GM19099 (cell line): ENCODE measurements around the gene ESAM.
A peak's percentile ranks its signal among the peaks of the same experiment; 100 is the strongest.

Source experiments
- POLR2A ChIP-seq: IDR thresholded peaks from 3 replicates; pipeline ENCODE4 v1.6.1; 2011; ENCODE audit warnings: low read depth; ENCODE audit not compliant: insufficient read length; ENCODE audit errors: extremely low read depth

Gene ESAM

DNA sequence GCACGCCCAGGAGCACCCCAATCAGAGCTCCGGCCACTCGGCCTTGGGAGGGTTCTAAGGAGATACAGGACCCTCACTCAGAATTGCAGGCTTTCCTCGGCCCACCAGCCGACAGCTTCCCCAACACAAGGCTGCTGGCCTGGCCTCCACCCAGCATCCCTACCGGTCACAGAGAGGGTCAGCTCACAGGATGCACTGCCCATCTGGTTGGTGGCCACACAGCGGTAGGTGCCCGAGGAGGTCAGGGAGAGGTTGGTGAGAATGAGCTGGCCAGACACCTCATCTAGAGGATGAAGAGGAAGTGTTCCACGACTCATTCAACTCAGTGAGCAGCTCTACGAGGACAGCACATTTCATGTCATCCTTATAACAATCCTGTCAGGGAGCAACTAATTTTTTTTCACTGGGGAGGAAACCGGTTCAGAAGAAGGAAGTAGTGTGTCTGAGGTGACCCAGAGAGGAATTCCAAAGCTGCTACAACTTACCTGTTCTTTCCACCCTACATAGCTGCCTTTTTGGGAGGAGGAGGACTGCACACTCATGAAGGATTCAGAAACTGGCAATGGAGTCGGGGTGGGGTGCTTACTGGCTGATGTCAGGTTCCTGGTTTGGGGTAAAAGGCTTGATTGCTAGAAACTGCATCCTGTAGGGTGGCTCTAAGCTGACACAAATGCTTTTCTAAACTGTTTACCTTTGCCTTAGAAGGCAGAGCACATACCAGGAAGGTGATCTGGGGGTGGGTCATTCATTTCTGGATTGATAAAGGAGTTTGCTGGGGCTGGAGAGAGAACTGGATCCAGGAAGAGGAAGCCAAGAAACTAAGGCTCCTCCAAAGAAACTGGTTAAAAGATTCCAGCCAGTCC, 13.4 kb downstream of the ESAM start:
- TF ChIP-seq POLR2A = no peak

DNA sequence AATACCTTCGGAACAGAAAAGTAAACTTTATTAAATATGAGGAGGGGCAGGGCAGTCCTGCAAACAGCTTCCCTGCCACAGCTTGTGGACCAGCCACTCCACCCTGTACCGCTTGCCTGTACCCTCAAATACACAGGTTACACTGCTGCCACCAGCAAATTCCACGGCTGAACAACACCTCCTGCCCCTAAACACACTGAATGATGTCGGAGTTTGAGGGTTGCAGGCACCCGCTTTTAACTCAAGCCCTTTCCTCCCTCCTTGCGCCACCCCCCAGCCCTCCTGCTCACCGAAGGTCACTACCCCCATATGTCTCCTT, 14.0 kb downstream of the ESAM start:
- no peak for TF ChIP-seq POLR2A

DNA sequence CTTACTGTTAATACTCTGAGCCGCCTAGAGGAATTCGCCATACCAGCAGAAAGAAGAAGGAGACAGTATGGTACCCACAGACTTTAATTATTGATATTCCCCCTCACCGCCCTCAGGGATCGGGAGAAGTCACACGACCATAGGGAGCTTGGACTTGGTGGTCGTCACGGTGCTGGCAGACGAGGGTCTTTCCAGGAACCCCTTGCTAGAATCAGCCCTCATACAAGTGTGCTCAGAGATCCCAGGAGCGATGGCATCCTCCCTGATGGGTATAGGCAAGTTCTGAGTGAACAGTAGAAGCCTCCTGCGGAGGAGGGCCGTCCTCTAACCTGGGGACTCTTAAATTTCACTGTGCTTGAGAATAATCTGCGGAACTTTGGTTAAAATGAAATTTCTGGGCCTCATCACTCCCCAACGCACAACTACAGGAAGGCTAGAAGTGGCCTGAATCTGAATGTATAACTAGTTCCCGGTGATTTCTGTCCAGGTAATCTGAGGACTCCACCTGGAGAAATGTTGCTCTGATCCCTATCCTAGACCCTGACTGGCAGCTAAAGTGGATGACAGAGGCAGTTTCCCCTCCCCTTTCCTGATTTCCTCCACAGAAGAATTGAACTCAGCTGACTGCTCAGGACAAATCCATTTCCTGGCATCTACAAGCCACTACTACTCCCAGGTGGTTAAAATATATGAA, 14.5 kb downstream of the ESAM start:
- TF ChIP-seq POLR2A = no peak

DNA sequence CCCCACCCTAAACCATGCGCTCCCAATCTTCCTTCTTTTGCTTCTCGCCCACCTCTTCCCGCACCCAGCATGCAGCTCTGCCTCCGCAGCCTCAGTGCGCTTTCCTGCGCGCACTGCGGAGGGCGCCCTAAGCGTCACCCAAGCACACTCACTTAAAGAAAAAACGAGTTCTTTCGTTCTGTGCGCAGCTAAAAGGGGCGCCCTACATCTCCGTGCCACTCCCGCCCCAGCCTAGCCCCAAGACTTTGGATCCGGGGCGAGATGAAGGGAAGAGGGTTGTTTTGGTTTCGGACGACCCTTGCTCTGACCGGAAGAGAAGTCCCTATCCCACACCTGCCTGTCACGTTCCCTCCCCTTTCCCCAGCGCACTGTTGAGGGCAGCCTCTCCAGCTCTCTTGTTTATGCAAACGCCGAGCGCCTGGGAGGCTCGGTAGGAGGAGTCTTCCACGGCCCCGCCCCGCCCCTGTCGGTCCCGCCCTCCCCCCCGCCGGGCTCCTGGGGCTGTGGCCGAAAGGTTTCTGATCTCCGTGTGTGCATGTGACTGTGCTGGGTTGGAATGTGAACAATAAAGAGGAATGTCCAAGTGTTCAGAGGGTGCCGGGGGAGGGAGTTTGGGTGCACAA, 15.4 kb downstream of the ESAM start:
- TF ChIP-seq POLR2A = peak; percentile 64

DNA sequence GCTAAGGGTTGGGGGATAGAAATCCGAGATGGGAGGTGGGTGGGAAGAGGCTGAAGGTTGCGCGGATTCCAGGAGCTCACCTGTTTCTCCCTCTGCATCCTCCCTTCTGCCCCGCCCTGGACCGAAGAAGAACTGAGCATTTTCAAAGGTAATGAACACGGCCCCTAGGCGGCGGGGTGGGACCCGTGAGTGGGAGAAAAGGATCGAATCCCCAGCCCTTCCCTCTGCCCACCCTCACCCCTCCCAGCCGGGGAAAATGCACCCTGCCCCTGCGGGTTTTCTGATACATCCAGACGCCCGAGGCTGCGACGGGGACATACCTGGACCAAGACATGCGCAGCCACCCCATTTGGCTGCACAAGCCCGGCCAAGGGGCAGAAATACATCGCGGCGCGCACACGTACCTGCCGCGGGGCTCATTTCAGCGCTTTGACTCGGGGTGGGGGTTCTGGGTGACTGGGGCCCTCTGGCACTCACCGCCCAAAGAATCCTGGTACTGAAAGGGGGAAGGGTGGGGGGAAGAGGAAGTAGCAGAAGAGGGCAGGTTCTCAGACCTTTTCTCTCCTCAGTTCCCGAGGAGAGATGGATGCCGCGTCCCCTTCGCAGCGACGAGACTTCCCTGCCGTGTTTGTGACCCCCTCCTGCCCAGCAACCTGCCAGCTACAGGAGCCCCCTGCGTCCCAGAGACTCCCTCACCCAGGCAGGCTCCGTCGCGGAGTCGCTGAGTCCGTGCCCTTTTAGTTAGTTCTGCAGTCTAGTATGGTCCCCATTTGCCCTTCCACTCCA, 16.1 kb downstream of the ESAM start:
- peak; percentile 37 for TF ChIP-seq POLR2A

DNA sequence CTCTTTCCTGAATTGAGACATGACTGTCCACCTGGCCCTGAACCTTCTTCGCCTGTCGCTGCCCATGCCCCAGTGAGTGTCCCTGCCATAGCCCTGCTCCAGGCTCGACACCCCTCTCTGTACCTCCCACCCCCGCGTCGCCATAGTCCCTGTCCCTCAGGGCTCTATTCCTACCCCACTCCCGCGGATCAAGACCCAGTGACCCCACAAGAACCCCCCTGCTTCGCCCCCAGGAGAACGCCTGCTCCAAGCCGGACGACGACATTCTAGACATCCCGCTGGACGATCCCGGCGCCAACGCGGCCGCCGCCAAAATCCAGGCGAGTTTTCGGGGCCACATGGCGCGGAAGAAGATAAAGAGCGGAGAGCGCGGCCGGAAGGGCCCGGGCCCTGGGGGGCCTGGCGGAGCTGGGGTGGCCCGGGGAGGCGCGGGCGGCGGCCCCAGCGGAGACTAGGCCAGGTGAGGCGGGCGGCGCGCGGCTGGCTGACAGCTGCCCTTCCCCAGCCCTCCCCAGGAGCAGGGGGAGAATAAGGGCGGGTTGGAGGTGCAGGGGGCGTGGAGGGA, 16.7 kb downstream of the ESAM start:
- TF ChIP-seq POLR2A = no peak

DNA sequence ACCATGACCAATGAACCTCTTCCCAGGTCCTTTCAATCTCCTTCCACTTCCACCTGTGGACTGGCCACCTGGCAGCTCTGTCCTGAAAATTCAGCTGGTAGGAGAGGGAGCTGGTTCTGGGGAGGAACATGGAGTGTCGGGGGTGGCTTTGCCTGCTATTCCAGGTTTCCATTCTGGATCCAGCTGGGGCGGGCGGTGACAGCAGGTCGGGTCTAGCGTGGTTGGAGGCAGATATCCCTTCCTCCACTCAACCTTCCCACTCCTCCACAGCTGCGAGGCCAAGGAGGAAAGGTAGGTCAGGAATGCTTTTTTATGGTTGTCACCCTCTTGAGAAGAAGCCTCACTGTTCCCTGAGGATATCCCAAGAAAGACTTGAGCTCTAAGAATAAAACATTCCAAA, 19.0 kb downstream of the ESAM start:
- no peak for TF ChIP-seq POLR2A

DNA sequence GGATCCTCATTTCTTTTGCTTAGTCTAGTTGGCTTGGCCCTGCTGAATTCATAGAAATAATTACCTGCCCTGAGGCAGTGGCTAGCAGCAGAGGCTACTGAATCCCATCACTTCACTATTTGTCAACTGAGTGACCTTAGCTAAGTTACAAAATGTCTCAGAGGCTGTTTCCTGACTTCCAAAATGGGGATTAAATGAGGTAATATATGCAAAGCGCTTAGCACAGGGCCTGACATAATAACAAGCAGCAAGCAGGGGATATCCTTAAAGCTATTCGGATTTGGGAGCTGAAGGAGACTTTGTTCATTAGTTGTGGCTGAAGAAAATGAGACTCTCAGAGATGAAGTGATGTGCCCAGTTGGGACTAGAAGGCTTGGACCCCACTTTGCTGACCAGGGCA, 19.5 kb downstream of the ESAM start:
- no peak for TF ChIP-seq POLR2A

DNA sequence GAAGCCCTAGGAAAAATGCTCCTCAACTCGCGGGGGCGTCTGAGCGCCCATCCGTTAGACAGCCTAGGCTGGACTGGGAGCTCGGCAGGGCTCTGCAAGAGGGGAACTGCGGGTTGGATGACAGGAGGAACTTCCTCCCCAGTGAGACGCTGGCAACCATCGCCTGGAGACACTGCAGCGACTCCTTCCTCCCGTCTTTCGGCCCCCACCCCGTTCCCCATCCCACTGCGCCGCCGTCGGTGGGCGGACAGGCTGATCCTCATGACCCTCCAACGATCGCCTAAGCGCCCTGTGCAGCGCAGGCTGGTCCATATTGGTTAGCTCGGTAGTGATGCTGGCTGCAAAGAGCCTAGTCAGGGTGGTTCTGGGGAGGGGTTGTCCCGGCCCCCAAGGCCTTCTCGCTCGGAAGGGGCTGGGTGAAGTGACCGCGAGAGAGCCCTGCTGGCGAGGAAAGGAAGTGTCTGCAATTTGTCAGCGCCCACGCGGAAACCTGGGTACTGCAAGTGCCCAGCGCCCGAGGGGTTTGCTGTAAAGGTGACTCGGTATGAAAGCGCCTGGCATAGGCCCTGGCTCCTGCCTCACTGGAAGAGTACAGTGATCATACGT, 21.7 kb downstream of the ESAM start:
- TF ChIP-seq POLR2A = peak; percentile 2

DNA sequence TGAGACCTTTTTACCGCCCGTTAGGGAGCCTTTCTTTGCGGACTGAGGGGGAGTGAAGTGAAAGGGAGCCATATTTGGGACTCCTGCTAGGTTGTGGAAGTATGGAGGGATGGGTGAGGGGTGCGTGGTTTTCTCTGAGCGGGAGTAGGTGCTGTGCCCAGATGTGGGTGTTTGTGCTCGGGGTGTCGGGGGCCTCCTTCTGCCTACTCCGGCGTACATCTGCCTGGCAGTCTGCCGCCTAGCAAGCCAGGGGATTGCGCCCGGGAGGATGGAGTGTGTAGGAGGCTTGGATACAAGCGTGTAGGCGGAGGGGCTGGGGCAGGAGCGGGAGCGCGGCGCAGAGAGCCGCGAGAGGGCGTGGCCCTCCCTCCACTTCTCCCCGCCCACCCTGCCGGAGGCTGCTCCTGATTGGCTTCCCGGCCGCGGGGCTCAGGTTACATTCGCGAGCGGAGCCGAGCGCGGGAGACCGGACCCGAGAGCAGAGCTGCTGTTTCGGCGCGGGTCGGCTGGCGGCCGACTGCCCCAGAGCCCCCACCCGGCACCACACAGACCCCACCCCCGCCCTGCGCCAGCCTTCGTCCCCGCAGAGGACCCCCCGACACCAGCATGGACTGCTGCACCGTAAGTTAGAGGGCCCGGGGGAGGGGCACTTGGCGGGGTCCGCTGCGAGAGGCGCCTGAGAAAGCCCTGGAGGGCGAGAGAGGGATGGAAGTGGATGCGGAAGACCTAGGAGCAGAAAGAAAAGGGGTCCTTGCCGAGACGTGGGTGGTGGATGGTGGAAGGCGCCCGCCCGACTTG, 22.4 kb downstream of the ESAM start, which contains the start of gene NRGN:
NRGN (plus strand) TSS at position 464 of the 798 bp plus-strand sequence; CDS start at position 607, 143 bp downstream.
- peak; percentile 35 for TF ChIP-seq POLR2A

DNA sequence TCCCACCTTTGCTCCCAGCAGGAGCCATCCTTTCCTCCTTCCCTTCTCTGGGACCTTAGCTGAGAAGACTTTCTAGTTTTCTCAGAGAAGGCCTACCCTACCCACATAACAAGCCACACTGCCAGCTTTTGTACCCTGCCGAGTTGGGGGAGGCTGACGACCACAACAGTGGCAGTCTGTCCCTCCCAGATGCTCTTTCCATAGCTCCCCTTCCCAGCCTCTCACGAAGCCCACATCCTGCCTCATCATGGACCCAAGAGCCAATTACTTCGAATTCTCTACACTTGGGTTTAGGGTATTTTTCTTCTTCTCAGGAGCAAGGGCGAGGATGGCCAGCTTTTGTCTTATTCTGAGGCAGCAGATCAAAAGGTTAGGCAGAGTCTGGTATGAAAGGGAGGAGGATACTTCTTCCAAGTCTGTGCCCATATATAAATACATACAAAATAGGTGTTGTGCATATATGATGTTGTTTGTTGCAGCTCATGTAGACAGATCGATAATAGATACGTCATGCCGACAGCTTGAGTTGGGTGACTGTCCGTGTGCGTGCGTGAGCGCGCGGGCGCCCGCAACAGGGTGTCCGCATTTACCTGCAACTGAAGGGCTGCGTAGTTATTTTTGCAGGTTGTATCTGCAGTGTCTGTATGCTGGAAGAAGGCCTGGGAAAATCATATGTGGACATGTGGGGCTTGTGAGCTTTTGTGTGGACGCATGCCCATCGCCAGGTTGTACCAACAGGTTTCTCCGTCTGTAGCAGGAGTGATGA, 23.2 kb downstream of the ESAM start:
- TF ChIP-seq POLR2A = no peak

DNA sequence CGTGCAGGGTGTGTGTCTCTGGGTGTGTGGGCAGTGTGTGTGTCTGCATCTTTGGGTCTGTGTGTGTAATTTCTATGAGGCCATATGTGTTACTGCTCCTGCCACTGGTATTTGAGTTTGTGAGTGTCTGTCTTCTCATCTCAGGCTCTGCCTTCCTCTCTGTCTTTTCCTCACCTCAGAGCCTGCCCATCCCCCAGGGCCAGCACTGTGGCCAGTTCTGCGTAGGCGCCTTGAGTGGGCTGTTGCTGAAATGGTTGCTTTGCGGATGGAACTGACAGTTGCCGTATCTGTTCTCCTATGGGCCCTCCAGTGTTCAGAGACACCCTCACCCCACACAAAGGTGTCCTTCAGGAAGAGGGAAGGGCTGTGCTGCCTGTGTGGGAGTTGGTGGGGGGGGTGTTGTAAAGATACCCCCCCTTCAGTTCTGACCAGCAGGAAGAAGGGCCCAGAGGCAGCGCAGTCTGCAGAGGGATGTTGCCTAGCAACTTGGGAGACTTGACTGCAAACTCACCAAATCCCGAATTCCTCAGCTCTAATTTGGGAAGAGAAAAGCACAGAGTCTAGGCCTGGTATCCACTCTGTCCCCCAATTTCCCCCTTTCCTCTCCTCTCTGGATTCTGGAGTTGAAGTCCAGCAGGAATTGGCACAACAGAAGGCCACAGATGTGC, 24.3 kb downstream of the ESAM start:
- no peak for TF ChIP-seq POLR2A
